Activated naive CD8-positive, alpha-beta T cell treated with anti-CD3 and anti-CD28 coated beads, Interleukin-2, amount 50 U/mL, for 16 hours (primary cell): Measurements from ENCODE around the gene TNNC2.
"Not testable (repeated sequence)": the region's sequence is repeated elsewhere in the genome, so short reads cannot be mapped to it uniquely, and the experiment has no call there.

Source experiments
- DNase-seq: peaks from one replicate; pipeline ENCODE4 v3.0.0-alpha.2; 2020; ENCODE audit warnings: low read depth, low spot score

Gene TNNC2

GRCh38 chr20:45822857-45823256 lies 4.3 kb downstream of the TNNC2 start:
- no peak for DNase-seq

GRCh38 chr20:45821947-45822346 lies 5.2 kb downstream of the TNNC2 start:
- no peak for DNase-seq

DNA sequence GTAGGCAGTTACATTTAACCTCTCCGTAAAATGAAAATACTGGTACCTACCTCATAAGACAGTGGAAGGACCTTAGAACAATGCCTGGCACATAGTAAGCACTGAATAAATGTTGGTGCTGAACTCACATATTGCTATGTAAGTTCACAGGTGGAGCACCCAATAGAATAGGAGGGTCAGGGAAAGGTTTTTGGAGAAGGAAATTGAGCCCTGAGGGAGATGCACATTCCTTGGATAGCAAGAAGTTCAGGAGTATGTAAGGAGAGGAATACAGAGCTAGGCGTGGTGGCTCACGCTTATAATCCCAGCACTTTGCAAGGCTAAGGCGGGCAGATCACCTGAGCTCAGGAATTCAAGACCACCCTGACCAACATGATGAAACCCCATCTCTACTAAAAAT lies 7.6 kb downstream of the TNNC2 start:
- DNase-seq = no peak

GRCh38 chr20:45818239-45818638 lies 8.9 kb downstream of the TNNC2 start:
- no peak for DNase-seq

DNA sequence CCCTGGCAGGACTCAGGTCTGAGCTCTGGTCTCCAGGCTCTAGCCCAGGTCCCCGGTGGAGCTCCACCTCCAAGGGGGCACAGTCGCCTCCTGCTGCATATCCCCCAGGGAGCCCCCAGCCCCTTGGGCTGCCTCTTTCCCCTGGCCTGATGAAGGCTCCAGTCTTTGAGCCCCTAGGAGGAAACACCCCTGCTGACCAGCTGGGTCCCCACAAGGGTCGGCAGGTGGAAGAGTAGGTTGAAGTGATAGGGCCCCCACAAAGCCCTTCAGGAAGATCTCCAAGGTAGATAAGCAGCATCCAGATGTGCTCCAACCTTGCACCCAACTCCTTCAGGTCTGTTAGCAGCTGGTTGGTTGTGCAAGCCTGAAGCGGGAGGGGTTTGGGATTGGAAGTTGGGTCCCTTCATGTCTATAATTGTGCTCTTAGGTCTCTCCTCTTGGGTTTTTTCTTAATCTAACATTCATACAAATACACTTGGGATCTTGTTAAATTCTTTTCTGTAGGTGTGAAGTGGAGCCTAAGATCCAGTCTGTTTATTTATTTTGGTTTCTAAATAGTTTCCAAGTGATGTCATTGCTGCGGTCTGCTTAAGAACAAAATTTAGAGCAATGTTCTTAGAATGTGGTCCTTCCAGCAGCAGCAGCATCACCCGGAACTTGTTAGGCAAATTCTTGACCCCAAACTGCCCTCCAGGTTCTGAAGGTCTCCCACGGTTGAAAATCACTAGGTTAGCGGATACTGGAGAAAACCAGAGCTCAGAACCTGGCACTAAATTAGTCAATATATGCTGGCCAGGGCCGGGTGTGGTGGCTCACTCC lies 9.5 kb downstream of the TNNC2 start:
- no peak for DNase-seq

GRCh38 chr20:45816951-45817350 lies 10.2 kb downstream of the TNNC2 start:
- DNase-seq = no peak

GRCh38 chr20:45814314-45814713 lies 12.8 kb downstream of the TNNC2 start:
- no peak for DNase-seq

GRCh38 chr20:45813489-45813888 lies 13.6 kb downstream of the TNNC2 start:
- no peak for DNase-seq

- no peak for DNase-seq
These were observed 14.1 kb downstream of the TNNC2 start for GRCh38 chr20:45813006-45813340.

- peak; percentile 89 for DNase-seq
These were observed 14.7 kb downstream of the TNNC2 start, which contains the start of gene UBE2C for GRCh38 chr20:45812157-45813005. Gene UBE2C (plus strand): TSS chr20:45812644. CDS start chr20:45812696, 52 bp downstream.

DNA sequence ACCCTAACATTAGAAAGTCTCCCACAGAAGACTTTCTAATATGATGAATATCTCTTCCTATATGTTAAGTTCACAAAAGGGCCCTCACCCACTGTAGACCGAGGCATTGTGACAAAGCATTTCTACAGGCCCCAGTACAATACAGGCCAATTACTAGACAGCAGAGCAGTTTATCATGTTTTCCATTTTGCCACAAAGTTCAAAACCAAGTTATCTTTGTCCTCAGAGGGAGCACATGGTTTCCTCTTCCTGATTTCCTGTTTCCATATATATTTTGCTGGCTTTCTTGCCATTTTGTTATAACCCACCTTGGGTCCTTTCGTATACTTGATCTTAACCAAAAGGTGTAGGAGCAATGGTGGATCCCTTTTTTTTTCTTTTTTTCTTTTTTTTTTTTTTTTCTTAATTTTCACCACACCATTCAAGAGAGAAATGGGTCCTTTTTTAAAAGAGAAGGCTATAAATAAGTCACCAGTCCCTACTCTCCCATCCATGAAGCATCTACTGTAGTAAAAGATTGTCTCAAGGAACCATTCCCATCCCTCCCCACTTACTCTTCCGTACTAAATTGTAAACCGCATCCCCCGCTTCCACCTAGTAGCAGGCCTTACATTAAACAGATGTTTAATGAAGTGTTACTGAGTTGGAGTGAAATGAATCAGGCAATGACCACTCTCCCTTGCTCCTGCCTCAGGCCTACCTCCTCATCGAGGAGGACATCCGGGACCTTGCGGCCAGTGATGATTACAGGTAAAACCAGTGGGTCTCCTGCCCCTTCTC lies 16.7 kb downstream of the TNNC2 start:
- no peak for DNase-seq

GRCh38 chr20:45801851-45802250 lies 25.3 kb downstream of the TNNC2 start:
- no peak for DNase-seq

- peak; percentile 25 for DNase-seq
These were observed 28.0 kb downstream of the TNNC2 start for GRCh38 chr20:45798935-45799642.

- not testable (repeated sequence) for DNase-seq
These were observed 29.2 kb downstream of the TNNC2 start for GRCh38 chr20:45797955-45798354.

DNA sequence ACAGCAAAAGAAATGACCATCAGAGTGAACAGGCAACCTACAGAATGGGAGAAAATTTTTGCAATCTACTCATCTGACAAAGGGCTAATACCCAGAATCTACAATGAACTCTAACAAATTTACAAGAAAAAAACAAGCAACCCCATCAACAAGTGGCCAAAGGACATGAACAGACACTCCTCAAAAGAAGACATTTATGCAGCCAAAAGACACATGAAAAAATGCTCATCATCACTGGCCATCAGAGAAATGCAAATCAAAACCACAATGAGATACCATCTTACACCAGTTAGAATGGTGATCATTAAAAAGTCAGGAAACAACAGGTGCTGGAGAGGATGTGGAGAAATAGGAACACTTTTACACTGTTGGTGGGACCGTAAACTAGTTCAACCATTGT lies 29.6 kb downstream of the TNNC2 start:
- DNase-seq = not testable (repeated sequence)

DNA sequence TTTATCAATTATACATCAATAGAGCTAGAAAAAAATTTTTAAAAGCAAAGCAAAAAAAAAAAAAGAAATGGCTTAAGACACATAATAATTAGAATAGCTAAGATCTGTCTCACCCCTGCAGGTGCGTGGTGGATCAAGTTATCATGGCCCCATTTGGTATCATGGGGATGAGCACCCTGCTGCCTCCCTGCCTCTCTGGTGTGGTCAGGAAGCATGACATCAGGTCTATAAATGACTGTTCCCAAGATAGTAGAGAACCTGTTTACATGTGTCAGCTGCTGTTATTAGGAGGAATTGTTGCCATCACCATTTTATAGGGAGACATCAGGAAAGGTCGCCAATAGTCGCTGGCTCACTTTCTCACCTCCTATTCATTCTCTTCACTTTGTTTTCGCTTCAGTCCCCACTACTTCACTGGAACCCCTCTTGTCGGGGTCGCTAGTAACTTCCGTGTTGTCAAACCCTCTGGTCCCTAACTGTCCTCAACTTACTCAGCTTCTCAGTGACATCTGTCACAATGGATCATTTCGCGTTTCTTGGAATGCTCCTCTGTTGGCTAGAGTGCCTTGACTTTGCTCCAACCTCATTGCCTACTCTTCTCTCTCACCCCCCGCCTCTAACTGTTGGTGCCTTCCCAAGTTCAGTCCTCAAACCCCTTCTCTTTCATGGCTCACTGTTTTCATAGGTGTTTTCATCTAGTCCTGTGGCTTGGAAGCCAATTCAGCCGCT lies 30.6 kb downstream of the TNNC2 start:
- no peak for DNase-seq

DNA sequence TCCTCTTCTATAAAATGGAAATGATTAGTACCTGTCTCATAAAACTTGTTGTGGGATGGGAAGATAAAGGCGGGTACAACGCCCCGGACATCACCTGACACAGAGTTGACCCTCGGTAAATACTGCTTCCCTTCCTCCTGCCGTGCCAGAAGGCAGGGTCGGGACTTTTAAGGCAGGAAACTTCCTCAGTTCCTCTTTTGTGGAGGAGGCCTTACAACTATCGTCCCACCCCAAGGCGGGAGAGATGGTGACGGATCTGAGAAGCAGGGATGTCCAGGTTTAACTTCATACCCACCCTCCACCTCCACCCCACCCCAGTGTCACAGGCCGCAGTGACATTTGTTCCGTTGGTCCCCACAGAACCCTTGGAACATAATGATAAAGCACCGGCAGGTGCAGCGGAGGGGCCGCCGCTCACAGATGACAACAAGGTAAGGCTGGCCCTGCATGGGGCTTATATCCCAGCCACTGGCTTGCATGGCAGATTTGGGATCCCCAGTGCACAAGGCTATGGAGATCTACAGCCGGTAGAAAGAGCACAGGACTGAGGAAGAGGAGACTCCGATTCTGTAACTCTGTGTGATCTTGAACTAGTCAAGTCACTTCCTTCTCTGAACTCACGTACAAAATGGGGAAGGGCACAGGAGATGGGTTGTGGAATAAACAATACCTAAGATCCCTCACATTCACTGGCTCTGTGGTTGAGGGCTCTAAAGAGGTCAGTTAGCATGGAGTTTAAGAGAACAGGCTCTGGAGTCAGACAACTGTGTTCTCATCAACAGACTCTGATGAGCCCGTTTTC lies 34.6 kb downstream of the TNNC2 start:
- no peak for DNase-seq

DNA sequence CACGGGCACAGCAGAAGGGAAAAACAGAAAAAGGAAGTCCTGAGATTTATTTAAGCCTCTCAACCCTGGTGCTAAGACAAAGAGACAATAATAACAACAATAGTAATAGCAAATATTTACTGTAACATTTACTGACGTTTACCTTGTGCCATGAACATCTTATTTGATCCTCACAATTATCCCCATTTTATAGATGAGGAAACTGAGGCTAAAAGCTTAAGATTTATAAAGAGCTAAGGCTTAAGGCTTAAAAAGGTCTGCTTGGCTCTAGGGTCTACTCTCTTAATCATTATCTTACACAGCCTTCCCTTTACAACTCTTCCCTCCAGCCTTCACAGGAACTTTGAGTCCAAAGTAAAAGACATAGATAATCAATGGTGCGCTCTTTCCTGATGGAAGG lies 38.8 kb downstream of the TNNC2 start:
- DNase-seq = no peak

- no peak for DNase-seq
These were observed 43.3 kb downstream of the TNNC2 start for GRCh38 chr20:45783656-45784294.
